Ishikawa (cell line): Measurements from ENCODE around the gene TRAF3IP1.

ENCODE experiments used
- CEBPB ChIP-seq: IDR thresholded peaks from 2 replicates; pipeline ENCODE4 v1.6.1; 2012
- CREB1 ChIP-seq: IDR thresholded peaks from 2 replicates; pipeline ENCODE4 v1.6.1; 2012; ENCODE audit warnings: low read depth
- EGR1 ChIP-seq: IDR thresholded peaks from 2 replicates; pipeline ENCODE4 v1.6.1; 2012
- EP300 ChIP-seq: IDR thresholded peaks from 2 replicates; pipeline ENCODE4 v1.6.1; 2012; ENCODE audit warnings: borderline replicate concordance
- FOXM1 ChIP-seq: IDR thresholded peaks from 2 replicates; pipeline ENCODE4 v1.6.1; 2012; ENCODE audit warnings: low read depth, borderline replicate concordance
- MAX ChIP-seq: IDR thresholded peaks from 2 replicates; pipeline ENCODE4 v1.6.1; 2012
- NFIC ChIP-seq: IDR thresholded peaks from 2 replicates; pipeline ENCODE4 v1.6.1; 2012
- RAD21 ChIP-seq: IDR thresholded peaks from 2 replicates; pipeline ENCODE4 v1.6.1; 2012; ENCODE audit warnings: low read depth
- REST ChIP-seq: IDR thresholded peaks from 2 replicates; pipeline ENCODE4 v1.6.1; 2012; ENCODE audit warnings: low read depth, mild to moderate bottlenecking
- TAF1 ChIP-seq: IDR thresholded peaks from 2 replicates; pipeline ENCODE4 v1.6.1; 2012; ENCODE audit warnings: low read depth, mild to moderate bottlenecking
- TCF12 ChIP-seq: IDR thresholded peaks from 2 replicates; pipeline ENCODE4 v1.6.1; 2012; ENCODE audit warnings: low read depth
- TEAD4 ChIP-seq: IDR thresholded peaks from 2 replicates; pipeline ENCODE4 v1.6.1; 2012
- YY1 ChIP-seq: IDR thresholded peaks from 2 replicates; pipeline ENCODE4 v1.6.1; 2012; ENCODE audit warnings: low read depth
- ZBTB7A ChIP-seq: IDR thresholded peaks from 2 replicates; pipeline ENCODE4 v1.6.1; 2012; ENCODE audit warnings: low read depth
- TF ChIP-seq, protein P1 (sequence below): IDR thresholded peaks from 2 replicates; pipeline ENCODE4 v1.6.1; 2012

The TRAF3IP1 gene

GRCh38 chr2:238408615-238409340 lies 88.5 kb downstream of the TRAF3IP1 start:
- TF ChIP-seq FOXM1 (no peak), CEBPB (no peak), RAD21 (no peak), YY1 (no peak), NFIC (no peak), EGR1 (no peak), CREB1 (no peak), TCF12 (no peak), MAX (no peak), REST (no peak), TEAD4 (no peak), EP300 (no peak), ZBTB7A (no peak), TAF1 (no peak)
- TF ChIP-seq, protein P1, sequence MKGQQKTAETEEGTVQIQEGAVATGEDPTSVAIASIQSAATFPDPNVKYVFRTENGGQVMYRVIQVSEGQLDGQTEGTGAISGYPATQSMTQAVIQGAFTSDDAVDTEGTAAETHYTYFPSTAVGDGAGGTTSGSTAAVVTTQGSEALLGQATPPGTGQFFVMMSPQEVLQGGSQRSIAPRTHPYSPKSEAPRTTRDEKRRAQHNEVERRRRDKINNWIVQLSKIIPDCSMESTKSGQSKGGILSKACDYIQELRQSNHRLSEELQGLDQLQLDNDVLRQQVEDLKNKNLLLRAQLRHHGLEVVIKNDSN = no peak

DNA sequence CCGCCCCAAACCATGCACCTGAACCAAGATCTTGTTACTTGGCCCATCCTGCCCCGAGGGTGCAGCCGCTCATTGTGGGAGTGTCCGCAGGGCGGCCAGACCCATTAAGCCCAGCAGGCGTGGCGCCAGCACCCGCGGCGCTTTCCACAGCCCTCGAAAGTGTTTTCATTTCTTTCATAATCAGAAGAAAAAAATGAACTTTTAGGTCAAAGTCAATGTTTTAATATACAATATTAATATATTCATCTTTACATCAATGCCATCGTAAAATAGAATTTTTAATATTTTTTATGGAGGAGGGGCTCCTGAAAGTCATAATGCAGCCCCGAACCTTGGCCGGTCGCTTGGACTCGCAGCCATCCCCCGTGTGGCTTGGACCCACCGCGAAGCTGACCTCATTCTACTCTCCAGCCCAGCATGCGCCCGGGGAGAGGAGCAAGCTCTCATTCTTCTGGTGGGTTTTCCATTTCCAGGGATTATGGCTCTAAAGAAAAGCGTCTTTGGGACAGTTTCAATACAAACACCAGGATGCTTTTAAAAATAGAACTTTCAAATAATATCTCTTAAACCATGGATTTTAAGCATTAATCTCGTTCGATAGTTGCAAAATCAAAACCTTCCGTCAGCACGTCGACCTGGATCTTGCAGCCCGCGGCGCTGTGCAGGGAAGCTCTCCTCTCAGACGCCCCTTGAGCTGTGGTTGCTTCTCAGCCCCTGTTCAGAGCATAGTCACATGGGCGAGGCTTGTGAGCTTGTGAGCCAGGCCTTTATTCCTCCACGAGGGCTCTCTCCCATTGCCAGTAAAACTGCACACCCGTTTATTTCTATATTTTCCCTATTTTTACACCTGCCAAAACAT lies 89.3 kb downstream of the TRAF3IP1 start:
- TF ChIP-seq, protein P1 = no peak
- TF ChIP-seq MAX (no peak), REST (no peak), TEAD4 (no peak), CEBPB (no peak), NFIC (no peak), TCF12 (no peak), YY1 (no peak), TAF1 (no peak), CREB1 (no peak), EP300 (no peak), EGR1 (no peak), ZBTB7A (no peak), FOXM1 (no peak), RAD21 (no peak)

DNA sequence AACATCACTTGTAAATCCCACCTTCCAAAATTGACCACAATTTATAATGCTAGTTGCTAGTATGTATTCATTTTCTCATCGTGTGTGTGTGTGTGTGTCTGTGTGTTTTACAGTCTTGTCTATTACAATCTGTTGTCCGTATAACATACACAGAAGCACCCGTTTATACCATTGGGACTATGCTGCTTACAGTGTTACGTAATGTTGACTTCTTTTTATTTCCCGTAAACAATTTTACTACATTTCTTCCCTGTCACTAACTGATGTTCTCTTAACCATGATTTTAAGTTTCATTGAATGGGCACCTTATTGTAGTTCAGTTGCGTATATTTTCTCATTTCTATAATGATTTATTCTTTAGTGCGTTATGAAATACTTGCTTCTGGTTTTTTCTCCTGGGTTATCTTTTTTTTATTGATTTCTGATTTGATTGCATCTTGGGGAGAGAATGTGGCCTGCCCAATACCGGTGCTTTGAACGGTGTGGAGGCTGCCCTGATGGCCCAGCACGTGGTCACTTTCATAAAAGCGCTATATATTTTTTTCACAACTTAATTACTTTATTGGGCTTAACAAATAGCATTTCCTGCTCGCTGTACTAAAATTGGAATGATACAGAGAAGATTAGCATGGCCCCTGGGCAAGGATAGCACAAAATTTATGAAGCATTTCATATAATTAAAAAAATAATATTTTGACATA lies 91.9 kb downstream of the TRAF3IP1 start:
- no peak for TF ChIP-seq EGR1

DNA sequence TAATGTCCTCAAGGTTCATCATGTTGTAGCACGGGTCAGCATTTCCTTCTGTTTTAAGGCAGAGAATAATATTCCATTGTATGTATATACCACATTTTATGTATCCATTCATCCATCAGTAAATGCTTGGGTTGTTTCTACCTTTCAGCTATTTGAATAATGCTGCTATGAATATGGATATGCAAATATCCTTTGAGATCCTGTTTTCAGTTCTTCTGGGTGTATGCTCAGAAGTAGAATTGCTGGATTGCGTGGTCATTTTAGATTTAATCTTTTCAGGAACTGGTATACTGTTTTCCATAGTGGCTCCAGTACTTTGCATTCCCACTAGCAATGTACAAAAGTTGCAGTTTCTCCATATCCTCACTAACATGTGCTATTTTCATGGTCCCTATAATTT lies 93.0 kb downstream of the TRAF3IP1 start:
- no peak for TF ChIP-seq EP300
- no peak for TF ChIP-seq MAX
- TF ChIP-seq ZBTB7A = no peak
- no peak for TF ChIP-seq FOXM1
- no peak for TF ChIP-seq TEAD4
- TF ChIP-seq, protein P1 = no peak
- TF ChIP-seq YY1 = no peak
- TF ChIP-seq TCF12 = no peak
- no peak for TF ChIP-seq TAF1
- no peak for TF ChIP-seq REST
- TF ChIP-seq CREB1 = no peak
- no peak for TF ChIP-seq EGR1
- TF ChIP-seq CEBPB = no peak
- no peak for TF ChIP-seq RAD21
- TF ChIP-seq NFIC = no peak
